Keratinocyte (primary cell): ENCODE measurements around the gene EPHB2. TPM values are rescaled to one million over a fixed set of nuclear protein-coding genes. Genes with fewer than 3 reads are reported as not detected.

Experiments
- DNase-seq: peaks from one replicate; pipeline ENCODE4 v3.0.0-alpha.2; 2011; ENCODE audit warnings: low read depth, missing footprints, low spot score
- FAIRE-seq: peaks from 2 replicates; lab custom pipeline; 2011; peaks lifted over from hg19 to GRCh38; lab: Jason Lieb, UNC
- H2AFZ ChIP-seq: 2 replicates; pipeline ENCODE4 v1.6.0; 2012; ENCODE audit warnings: low read length, control low read depth, inconsistent platforms; ENCODE audit not compliant: control insufficient read depth
- H3K27ac ChIP-seq: 2 replicates; pipeline ENCODE4 v1.5.1; 2011; ENCODE audit warnings: low read length; ENCODE audit not compliant: control insufficient read depth, insufficient read depth
- H3K27me3 ChIP-seq: 3 replicates; pipeline ENCODE4 v1.6.0; 2011; ENCODE audit warnings: low read length; ENCODE audit not compliant: control insufficient read depth, insufficient read depth; ENCODE audit errors: extremely low read depth
- H3K36me3 ChIP-seq, 2 experiments: 2 replicates in 1 of 2; 3 replicates in 1 of 2; pipeline ENCODE4 v1.5.1; 2011; ENCODE audit warnings: low read length in 2 of 2, mild to moderate bottlenecking in 1 of 2; ENCODE audit not compliant: control insufficient read depth in 2 of 2, insufficient read depth in 2 of 2; ENCODE audit errors: extremely low read depth in 1 of 2
- H3K4me1 ChIP-seq: 3 replicates; pipeline ENCODE4 v1.5.1; 2011; ENCODE audit warnings: low read length; ENCODE audit not compliant: control insufficient read depth, insufficient read depth; ENCODE audit errors: extremely low read depth
- H3K4me2 ChIP-seq: 3 replicates; pipeline ENCODE4 v1.6.0; 2011; ENCODE audit warnings: low read depth, low read length; ENCODE audit not compliant: control insufficient read depth, insufficient read depth; ENCODE audit errors: extremely low read depth
- H3K4me3 ChIP-seq, 3 experiments: fragments of 200-600 bp in 1 of 3; sonication (generic) in 1 of 3; 2 replicates in 2 of 3; 3 replicates in 1 of 3; pipeline ENCODE4 v1.5.1; 2011 to 2016; ENCODE audit warnings: low read length in 3 of 3, mild to moderate bottlenecking in 3 of 3, control low read depth in 2 of 3, inconsistent platforms in 1 of 3, low read depth in 1 of 3, mixed read lengths in 1 of 3, mixed run types in 1 of 3, moderate library complexity in 1 of 3; ENCODE audit not compliant: control insufficient read depth in 2 of 3, insufficient read depth in 2 of 3; ENCODE audit errors: extremely low read depth in 1 of 3
- H3K79me2 ChIP-seq: 2 replicates; pipeline ENCODE4 v1.6.0; 2012; ENCODE audit warnings: low read length; ENCODE audit not compliant: control insufficient read depth, insufficient read depth
- H3K9ac ChIP-seq: 3 replicates; pipeline ENCODE4 v1.6.0; 2011; ENCODE audit warnings: low read length; ENCODE audit not compliant: control insufficient read depth, insufficient read depth; ENCODE audit errors: extremely low read depth
- H3K9me1 ChIP-seq: 3 replicates; pipeline ENCODE4 v1.6.0; 2011; ENCODE audit warnings: low read length; ENCODE audit not compliant: control insufficient read depth, insufficient read depth; ENCODE audit errors: extremely low read depth
- H3K9me3 ChIP-seq: 2 replicates; pipeline ENCODE4 v1.5.1; 2012; ENCODE audit warnings: low read depth, low read length; ENCODE audit not compliant: control insufficient read depth
- H4K20me1 ChIP-seq: 3 replicates; pipeline ENCODE4 v1.6.0; 2011; ENCODE audit warnings: low read length; ENCODE audit not compliant: control insufficient read depth, insufficient read depth; ENCODE audit errors: extremely low read depth
- EZH2 ChIP-seq: IDR thresholded peaks from one replicate; pipeline ENCODE4 v1.6.1; 2012; ENCODE audit warnings: inconsistent platforms, mild to moderate bottlenecking, low read length, moderate library complexity
- dilution Hi-C: fragments of 300-500 bp; cut with MboI; formaldehyde crosslinking; loops from one replicate; pipeline ENCODE4 v1.7.0; 2020; ENCODE audit warnings: low sequenced_read_pairs; ENCODE audit not compliant: extremely low pct_ligation_motif_present
- polyA plus RNA-seq, 5 experiments: library from polyadenylated mRNA; depleted of rRNA in 3 of 5; stranded (reverse) in 3 of 5; stranded (forward) in 1 of 5; unstranded in 1 of 5; fragments of >200 nt; gene quantifications; 1 replicate in 1 of 5; 2 replicates in 3 of 5; 3 replicates in 1 of 5; pipeline versions ENCODE4 v1.2.1 to v1.2.3, GENCODE V29; 2011 to 2012; ENCODE audit warnings: missing spikeins in 2 of 5, low read depth in 1 of 5, low replicate concordance in 1 of 5
- TF ChIP-seq, protein P1 (sequence below), 3 experiments: IDR thresholded peaks in 1 of 3; conservative IDR thresholded peaks in 1 of 3; optimal IDR thresholded peaks in 1 of 3; 2 replicates in 2 of 3; 3 replicates in 1 of 3; pipeline versions ENCODE3 to v1.5.1; 2011; ENCODE audit warnings: low read length in 3 of 3, mild to moderate bottlenecking in 3 of 3, moderate library complexity in 2 of 3, control low read depth in 1 of 3, inconsistent platforms in 1 of 3; ENCODE audit not compliant: insufficient read depth in 2 of 3; ENCODE audit errors: extremely low read depth in 1 of 3

The EPHB2 gene
- polyA plus RNA-seq, 1 donor (not counting 4 experiments of a cell fraction or from before 2014, with no cell fraction given), result 0.10 TPM

GRCh38 chr1:22903113-22903512 is 192.5 kb downstream of the EPHB2 start:
- no peaks in the 10 kb centered on the region for H4K20me1 ChIP-seq
- H3K27ac ChIP-seq, result no peak overlapping the region
- dilution Hi-C loops, result no loop called here
- H3K36me3 ChIP-seq, result no peaks in the 10 kb centered on the region
- no peak for TF ChIP-seq EZH2
- TF ChIP-seq, protein P1, sequence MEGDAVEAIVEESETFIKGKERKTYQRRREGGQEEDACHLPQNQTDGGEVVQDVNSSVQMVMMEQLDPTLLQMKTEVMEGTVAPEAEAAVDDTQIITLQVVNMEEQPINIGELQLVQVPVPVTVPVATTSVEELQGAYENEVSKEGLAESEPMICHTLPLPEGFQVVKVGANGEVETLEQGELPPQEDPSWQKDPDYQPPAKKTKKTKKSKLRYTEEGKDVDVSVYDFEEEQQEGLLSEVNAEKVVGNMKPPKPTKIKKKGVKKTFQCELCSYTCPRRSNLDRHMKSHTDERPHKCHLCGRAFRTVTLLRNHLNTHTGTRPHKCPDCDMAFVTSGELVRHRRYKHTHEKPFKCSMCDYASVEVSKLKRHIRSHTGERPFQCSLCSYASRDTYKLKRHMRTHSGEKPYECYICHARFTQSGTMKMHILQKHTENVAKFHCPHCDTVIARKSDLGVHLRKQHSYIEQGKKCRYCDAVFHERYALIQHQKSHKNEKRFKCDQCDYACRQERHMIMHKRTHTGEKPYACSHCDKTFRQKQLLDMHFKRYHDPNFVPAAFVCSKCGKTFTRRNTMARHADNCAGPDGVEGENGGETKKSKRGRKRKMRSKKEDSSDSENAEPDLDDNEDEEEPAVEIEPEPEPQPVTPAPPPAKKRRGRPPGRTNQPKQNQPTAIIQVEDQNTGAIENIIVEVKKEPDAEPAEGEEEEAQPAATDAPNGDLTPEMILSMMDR (optimal IDR thresholded peaks at IDR 0.05 in 1 of 3, IDR thresholded peaks at IDR 0.05 in 1 of 3, conservative IDR thresholded peaks at IDR 0.05 in 1 of 3; ENCODE audit: extremely low read depth in 1 of 3, insufficient read depth in 2 of 3, low read length in 3 of 3), result no peak
- peaks cover 3% of the 10 kb centered on the region for H3K27me3 ChIP-seq
- no peak overlapping the region for H3K4me2 ChIP-seq
- H3K79me2 ChIP-seq, result no peaks in the 10 kb centered on the region
- H2AFZ ChIP-seq, result no peak overlapping the region
- no peaks in the 10 kb centered on the region for H3K4me1 ChIP-seq
- no peak overlapping the region for H3K9ac ChIP-seq
- no peaks in the 10 kb centered on the region for H3K9me1 ChIP-seq
- DNase-seq (no peak), FAIRE-seq (no peak)
- H3K9me3 ChIP-seq, result no peaks in the 10 kb centered on the region
- no peak overlapping the region for H3K4me3 ChIP-seq

DNA sequence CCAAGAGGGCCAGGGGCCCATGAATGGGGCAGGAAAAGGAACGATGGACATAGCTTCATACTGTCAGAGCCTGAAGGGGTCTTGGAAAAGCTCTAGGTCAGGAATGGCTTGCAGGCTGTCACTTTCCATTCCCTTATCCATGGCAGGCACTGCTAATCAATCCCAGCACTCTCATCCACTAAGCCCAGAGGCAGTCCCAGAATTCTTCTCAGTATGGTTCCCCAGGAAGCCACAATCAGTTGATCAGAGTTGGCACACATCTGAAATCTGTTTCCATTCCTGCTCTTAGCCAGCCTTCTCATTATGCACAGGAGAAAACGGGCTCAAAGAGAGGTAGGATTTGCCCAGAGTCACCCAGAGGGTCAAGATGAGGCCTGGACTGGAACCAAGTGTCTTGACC is 196.3 kb downstream of the EPHB2 start:
- Histone ChIP-seq H3K9me1 (no peaks in the 10 kb centered on the region), H3K4me2 (no peak overlapping the region), H3K4me1 (no peaks in the 10 kb centered on the region), H3K27me3 (peaks cover 3% of the 10 kb centered on the region), H2AFZ (no peak overlapping the region), H3K9me3 (no peaks in the 10 kb centered on the region), H3K79me2 (no peaks in the 10 kb centered on the region), H3K36me3 (no peaks in the 10 kb centered on the region), H3K27ac (no peak overlapping the region), H3K4me3 (no peak overlapping the region), H3K9ac (no peak overlapping the region), H4K20me1 (no peaks in the 10 kb centered on the region)
- FAIRE-seq, result no peak
- no peak for DNase-seq
- no peak for TF ChIP-seq EZH2
- TF ChIP-seq, protein P1 (optimal IDR thresholded peaks at IDR 0.05 in 1 of 3, IDR thresholded peaks at IDR 0.05 in 1 of 3, conservative IDR thresholded peaks at IDR 0.05 in 1 of 3; ENCODE audit: extremely low read depth in 1 of 3, insufficient read depth in 2 of 3, low read length in 3 of 3), result no peak
- dilution Hi-C loops, result no loop called here
